ENCODE data around the gene RASGRP1.

The RASGRP1 gene

DNA sequence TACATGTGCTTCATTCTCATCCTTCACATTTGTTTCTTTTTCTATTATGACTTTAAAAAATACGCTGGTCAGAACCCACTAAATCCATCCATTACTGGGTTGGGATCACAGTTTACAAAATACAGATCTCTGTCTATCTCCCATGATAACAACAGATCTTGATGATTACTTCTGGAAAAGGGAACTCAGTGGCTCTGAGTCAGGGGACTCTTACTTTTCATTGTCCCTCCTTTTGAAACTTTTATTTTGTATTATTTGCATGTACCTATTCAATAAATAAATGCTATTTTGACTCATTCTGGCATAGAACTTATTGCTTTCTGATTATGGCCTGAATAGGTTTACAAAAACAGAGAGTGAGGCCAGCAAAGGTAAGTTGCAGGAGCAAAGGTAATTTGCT lies 11.6 kb upstream of the RASGRP1 start:
- no peak for DNase-seq (ENCODE audit: low read depth in 2 of 2)

DNA sequence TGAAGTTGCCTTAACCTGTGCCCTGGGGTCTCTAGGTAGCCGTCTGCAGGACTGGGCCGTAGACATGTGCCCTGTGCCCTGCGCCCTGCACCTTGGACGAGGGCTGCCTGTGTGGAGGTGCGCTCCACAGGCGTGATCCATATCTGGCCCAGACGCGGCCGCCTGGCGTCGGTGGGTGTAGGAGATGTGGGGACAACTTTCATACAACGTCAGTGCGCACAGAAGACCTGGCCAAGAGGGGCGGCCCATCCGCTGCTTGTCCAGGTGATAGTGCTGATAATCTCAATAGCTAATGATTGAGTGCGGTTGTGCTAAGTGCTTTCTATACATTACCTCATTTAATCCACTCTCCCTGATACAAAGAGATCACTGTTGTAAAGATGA lies 665 bp upstream of the RASGRP1 start:
- DNase-seq (ENCODE audit: low read depth in 2 of 2): no peak

DNA sequence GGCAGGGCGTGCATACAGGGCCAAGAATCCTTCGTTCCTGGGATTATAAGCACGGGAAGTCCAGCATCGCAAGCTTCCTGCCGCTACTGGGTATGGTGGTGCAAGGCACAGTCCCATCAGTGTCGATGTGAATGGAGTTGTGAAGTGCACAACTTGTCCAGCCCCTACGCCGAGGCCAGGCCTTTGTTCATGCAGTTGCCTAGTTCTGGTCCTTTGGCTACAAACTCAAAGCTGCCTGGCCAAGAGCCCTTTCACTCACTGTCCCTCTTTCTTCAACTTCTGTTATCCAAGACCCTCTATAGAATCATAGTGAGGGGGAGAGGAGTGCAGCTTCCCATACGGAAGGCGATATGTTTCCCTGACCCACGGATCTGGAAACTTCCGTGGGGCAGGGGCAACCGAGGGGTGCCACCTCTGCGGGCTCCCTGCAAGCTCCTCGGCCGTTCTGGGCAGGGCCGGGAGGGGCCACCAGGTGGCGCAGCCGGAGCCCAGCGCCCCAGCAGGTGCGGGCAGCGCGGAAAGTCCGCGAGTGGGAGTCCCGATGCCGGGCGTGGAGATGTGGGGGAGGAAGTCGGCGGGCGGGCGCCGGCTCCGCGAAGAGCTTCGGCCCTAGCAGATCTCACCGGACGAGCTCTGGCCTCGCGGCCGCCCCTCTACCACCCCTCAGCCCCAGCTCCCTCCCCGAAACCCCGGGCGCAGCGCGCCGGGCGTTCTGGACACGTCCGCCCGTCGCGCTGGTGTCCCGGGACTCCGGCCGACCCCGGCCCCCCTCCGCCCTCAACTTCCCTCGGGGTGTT lies 693 bp downstream of the RASGRP1 start:
- DNase-seq (ENCODE audit: low read depth in 2 of 2): peak; percentile 76 to 80

DNA sequence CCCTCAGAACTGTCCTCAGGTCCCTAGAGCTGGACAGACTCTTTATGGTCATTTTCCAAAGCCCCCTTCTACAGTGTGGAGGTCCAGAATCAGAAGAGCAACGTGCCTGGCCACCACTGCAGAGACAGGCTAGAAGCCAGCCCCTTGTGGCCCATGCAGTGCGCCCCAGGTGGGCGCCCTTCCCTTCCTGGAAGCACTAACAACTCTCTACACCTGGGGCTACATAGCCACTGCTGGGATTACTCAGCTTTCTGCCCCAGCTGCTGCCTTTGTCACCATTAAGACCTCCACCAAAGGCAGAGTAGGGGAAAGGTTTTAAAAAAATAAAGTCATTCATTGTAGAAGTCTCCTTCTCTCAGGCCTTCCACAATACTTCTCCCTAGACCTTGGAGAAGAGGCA lies 2.3 kb downstream of the RASGRP1 start:
- no peak for DNase-seq (ENCODE audit: low read depth in 2 of 2)

DNA sequence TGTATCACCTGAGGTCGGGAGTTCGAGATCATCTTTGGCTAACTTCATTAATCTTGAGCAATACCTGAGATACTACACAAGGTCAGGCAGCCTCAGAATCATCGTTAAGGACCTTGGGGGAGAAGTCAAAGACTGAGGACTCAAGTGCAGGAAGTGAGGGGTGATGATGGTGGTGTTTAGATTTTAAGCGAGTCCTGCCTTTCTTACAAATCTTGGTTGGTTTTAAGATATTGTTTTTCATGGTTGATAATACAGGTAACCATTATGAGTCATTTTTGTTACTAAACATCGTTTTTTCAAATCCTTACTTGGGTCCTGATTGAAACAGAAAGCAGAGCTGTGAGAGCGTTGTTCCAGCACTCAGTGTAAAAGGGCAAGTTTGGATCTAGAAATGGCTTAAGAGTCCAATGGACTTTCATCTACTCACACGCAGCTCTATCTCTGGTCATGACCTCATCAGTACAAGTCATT lies 4.1 kb downstream of the RASGRP1 start:
- DNase-seq (ENCODE audit: low read depth in 2 of 2): no peak

DNA sequence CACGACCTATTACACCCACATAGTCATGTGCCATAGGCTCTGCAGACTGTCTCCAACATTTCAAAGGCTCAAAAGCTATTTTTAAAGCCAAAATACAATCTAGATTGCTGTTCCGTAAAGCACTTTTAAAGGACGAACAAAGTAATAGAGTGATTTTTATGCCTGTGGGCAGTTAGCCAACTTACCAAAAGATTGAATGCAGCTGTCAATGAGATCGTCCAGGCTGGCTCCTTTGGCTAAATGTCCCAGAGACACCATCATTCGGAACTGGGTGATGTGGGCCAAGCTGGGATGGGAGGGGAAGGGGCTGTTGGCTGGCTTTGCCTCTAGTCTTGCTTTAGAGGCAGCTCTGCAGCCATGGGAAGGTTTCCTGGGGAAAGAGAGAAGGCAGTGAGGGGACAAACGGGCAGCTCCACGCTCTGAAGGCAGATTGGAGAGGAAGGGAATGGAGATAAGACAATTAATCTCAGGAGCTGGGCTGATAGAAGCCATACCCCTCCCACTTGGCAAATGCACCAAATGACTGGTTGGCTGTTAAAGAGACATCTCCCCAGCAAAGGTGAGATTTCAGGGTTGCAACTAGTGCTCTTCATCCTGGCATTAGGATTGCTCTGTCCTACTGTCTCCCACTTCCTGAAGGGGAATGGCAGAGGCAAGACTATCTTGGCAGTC lies 4.8 kb downstream of the RASGRP1 start:
- no peak for DNase-seq (ENCODE audit: low read depth in 2 of 2)

DNA sequence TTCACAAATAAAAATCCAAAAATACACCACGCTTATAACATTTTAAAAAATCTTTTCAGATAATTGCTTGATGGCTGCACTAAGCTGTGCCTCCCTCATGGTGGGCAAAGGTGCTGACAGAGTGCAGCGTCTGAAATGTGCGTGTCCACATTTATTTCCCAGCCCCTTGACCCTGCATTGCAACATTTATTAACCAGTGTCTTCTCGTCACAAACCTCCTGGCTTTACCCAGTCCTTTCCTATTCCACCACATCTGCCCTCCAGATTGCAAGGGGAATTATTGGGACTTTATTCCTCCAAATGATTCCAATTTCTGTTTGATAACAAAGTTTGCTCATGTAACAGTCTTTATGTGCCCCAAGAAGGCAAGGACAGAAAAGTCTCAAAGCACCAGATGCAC lies 5.5 kb downstream of the RASGRP1 start:
- no peak for DNase-seq (ENCODE audit: low read depth in 2 of 2)

DNA sequence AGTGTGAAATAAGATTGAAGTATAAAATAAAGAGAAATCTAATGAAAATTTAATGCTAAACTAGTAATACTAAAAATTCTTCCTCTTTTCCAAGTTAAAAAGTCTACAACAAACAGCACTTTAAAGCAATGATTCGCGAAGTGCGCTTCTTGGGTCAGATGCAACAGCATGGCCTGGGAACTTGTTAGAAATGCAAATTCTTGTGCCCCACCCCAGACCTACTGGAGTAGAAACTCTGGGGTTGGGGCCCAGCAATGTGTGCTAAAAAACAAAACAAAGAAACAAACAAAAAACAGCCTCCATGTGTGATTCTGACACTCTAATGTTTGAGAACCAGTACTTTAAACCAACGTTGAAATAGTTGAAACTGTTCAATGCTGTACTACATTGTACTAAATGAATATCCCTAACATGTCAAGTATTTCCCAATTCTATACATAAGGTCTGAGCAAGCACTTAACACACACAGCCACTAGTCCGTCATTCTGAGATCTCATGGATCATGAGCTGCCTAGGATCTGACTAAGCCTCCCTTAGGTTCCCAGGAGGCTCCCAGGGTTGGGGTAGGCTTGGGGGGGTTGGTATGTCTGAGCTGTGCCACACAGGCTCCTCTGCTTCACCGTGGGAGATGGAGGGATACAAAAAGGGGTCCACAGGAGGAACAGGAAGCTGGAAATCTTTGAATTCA lies 6.1 kb downstream of the RASGRP1 start:
- DNase-seq (ENCODE audit: low read depth in 2 of 2): no peak

DNA sequence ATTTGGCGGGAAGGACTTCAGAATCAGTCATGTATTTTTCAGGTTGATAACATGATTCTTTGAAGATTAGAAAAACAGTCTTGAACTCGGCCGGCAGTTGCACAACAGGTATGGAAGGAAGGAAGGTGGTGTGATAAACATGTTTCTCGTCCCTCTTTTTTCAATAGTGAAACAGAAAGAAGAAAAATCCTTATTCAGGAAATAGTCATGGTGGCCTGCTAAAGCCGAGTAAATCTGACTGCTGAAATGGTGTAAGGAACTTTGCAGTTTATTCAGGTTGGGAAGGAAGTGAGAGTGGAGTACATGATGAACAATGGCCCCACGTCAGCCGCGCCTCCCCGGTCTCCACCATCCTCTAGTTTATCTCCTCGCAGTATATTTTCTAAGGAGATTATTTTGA lies 6.7 kb downstream of the RASGRP1 start:
- DNase-seq (ENCODE audit: low read depth in 2 of 2): no peak

DNA sequence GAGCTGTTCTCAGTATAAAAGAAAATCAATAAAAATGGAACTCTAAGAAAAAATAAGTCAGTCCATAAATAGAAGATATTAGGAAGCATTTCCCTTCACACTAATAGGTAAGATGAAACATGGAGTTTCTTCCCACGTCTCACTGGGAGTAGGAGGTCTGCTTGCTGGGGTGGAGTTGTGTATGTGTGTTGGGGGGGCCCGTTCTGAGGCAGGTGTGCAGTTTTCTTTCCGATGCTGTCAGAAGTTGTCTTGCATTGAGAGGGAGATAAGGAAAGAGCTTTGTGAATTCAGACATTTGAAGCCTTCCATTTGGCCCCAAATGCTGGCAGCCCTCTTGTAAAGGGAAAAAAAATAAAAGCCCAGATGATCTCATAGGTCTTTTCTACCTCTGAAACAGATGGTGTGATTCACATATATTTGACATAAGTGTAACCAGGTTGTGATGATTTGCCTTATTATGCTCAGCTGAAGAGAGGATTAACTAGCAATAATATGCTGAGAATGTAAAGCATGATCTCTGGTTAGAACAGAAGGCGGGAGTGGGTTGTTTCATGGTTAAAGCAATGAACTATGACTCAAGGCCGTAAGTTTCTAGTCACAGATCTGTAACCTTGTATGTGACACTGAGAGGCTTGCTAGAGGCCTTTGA lies 8.8 kb downstream of the RASGRP1 start:
- no peak for DNase-seq (ENCODE audit: low read depth in 2 of 2)

DNA sequence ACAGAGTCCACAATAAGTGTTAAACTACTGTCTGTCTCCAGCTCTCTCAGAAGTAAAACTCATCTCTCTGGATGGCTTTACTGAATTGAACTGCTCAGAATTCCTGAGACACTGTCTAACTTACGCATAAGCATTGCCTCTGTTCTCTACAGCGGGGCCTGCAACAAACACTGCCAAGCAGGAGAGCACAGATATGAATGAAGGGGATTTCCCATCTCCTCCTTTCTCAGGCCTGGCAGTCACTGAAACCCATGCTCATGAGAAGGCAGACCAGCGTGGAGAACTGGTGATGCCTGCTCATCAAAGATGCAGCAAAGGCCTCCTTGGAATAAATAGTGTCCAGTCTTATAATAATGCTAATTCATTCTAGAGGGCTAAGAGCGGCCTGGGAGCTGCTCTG lies 10.3 kb downstream of the RASGRP1 start:
- no peak for DNase-seq (ENCODE audit: low read depth in 2 of 2)

DNA sequence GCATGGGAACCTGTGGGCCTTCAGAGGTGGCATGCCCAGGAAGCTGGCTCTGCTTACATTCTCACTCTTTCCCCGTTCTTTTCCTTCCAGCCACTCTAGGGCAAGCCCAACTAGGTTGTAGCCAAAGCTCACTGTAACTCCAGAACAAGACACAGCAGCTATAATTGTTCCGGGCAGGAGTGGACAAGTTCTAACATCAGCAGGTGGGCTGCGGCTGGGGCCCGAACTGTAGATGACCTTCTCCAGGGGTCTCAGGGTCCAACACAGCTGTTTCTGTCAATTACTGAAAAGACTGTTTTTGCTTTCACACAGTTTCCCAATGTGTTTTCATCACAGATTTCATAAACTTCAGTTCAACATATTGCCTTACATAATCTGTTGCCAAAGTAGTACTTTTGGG lies 11.5 kb downstream of the RASGRP1 start:
- no peak for DNase-seq (ENCODE audit: low read depth in 2 of 2)

DNA sequence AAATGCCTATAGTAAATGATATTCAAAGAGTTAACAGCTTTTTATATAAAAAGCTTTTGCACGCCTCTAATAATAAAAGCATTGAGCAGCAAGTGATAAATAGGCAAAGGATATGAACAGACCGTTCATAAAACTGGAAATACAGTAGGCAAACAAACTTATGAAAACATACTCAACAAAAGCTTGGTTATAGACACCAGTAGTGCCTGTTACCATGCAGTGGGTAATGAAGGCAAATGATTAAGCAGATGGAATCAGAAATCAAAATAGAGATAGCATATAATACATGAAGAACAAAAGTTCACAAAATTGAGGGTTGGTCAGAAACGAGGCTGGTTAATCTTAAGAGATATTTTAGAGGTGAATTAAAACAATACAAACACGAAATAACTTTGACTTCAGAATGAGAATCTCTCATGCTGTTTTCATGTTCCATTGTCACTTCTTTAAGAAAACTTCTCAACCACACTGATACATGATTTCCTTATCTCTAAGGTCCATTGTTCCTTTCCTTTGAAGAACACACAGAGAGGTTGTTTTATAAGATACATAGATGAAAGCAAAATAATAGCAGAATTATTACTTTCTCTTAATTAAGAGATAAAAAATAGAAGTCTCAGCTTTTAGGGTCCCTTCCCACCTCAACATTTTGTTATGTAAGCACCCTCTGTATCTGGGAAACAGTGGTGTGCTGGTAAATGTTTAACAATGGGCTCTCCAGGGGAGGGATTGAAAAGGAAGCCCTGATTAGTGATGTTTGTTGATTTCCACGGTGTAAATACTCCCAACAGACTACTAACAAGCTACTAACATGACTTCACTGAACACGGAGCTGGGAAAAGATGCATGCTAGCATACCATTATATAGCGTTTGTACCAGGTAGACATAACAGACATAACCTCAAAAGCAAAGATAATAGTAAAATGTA lies 12.6 kb downstream of the RASGRP1 start:
- DNase-seq (ENCODE audit: low read depth in 2 of 2): no peak

DNA sequence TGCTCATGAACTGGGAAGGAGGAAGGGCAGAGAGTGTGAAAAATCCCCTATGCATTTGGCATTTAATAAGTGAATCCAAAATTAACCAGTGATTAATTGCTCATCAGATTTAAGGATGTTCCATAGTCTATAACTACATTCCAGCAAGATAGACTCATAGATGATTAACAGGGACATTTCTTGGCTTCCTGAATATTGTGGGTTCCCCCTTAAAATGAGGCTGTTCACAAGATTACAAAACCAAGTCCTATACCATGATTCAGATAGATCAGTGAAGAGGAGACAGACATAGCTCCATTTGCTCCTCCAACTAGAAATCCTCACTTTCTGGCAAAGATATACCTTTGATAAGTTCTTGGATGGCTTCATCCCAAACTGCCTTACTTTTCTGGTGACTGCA lies 15.4 kb downstream of the RASGRP1 start:
- no peak for DNase-seq (ENCODE audit: low read depth in 2 of 2)

DNA sequence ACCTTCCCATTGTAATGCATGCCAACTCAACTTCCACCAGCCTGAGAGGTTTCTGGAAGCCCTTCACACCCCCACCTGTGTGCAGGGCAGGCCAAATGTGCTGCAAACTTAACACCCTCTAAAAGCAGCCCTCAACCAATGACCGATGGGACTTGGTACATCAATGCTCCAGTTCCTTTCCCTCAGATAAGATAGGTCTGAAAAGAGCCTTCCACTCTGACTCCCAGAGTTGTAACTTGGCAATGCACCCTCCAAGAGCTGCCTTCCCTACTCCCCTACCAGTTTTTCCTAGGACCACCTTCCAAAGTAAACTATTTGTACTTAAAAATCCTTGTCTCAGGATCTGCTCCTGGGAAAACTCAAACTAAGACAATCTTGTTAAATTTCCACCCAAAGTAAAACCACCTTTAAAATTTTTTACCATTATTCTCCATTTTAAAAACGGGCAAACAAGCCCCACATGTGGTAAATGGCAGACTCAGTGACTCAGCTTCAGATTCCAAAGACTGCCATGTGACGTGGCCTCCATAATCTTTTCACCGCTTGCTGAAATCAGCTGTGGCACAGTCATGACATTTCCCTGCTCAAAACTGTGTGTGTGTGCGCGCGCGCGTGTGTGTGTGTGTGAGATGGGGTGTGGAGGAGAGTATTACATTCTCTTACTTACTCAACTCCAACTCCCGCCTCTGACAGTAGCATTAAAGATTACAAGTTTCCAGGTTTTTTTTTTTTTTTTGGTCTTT lies 17.2 kb downstream of the RASGRP1 start:
- no peak for DNase-seq (ENCODE audit: low read depth in 2 of 2)

DNA sequence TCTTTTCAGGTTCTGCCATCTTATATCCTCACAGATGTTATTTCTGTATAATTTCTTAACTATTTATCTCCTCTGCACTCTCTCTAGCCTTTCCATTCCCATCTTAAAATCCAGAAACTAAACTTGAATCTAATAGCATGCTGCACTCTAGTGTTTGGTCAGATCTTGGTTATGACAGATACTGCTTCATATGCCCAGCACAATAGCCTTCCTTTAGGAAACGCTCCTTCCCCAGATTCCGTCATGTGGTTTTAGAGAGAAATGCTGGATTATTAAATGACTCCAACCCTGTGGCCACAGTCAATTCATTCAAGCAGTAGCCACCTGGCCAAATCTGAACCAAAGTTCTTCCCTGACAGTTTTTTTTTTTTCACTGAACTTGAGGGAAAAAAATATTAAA lies 19.4 kb downstream of the RASGRP1 start:
- DNase-seq (ENCODE audit: low read depth in 2 of 2): no peak

DNA sequence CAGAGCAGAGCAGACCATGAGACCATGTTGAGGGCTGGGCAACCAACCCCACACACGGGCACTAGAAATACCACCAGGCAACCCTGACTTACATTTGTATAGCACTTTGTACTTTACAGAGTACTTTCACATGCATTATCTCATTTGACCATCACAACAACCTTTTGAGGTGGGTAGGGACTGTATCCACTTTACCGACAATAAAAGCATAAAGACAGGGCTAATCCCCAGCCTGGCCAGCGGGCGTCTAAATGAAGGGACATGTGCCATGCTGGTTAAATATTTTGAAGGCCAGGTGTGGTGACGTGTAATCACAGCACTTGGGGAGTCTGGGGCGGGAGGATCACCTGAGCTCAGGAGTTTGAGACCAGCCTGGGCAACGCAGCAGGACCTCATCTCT lies 23.6 kb downstream of the RASGRP1 start:
- DNase-seq (ENCODE audit: low read depth in 2 of 2): no peak

DNA sequence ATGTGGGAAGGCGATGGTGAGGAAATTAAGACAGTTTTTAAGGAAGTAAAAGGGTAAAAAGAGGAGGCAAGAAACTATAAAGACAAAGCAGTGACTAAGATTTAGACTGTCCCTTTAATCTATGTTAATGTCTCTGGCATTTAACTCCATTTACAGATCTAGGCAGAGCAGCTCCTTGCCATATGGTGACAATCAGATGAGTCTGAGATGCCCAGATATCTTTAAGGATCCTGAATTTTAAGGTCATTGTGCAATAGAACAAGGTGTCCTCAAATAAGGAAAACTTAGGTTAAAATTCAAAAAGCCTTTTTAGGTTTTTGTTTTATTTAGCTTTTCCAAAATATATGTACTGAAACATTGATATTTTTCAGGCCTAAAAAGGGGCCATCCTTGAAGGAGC lies 24.1 kb downstream of the RASGRP1 start:
- no peak for DNase-seq (ENCODE audit: low read depth in 2 of 2)

DNA sequence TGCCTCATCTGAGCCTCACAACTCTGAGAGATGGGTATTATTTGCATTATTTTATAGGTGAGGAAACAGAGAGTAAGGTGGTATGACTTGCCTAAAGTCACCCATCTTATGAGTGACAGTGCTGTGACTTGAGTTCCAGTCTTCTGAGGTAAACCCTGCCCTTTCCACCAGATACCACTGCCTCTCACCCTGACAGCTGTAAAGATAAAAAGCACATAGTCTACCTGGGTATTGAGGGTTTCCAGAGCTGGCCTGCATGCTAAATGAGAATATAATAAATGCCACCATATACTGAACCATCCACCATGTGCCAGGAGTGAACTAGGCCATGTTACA lies 25.6 kb downstream of the RASGRP1 start:
- no peak for DNase-seq (ENCODE audit: low read depth in 2 of 2)

DNA sequence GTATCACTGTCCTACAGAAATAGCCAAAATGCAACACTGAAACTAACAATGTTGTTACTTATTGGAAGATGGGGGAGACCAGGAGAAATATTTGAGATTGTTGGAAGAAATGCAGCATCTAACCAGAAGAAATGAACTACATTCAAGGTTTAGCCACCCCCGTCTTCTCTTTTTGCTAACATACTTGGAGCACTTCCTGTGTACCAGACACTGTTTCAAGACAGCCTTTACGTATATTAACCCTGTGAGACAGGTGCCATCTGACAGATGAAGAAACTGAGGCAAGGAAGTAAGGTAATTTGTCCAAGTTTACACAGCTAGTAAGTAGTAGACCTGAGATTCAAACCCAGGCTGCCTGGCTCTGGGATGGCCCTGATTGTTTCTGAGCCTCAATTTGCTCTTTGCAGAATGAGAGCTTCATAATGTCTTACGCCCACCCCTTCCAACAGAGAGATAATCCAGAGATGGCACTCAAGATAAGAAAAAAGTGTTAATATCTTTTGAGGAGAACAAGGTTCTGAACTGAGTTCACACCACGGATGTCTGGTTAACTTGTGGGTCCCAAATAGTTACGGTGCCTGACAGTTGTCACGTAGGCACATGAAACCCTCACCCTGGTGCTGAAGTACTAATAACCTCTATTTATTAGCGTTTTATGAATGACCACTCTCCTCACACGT lies 26.1 kb downstream of the RASGRP1 start:
- no peak for DNase-seq (ENCODE audit: low read depth in 2 of 2)

Data from activated CD8-positive, alpha-beta memory T cell treated with anti-CD3 and anti-CD28 coated beads for 4 hours (primary cell).